ENCODE measurements around the gene GPBAR1.

DNA sequence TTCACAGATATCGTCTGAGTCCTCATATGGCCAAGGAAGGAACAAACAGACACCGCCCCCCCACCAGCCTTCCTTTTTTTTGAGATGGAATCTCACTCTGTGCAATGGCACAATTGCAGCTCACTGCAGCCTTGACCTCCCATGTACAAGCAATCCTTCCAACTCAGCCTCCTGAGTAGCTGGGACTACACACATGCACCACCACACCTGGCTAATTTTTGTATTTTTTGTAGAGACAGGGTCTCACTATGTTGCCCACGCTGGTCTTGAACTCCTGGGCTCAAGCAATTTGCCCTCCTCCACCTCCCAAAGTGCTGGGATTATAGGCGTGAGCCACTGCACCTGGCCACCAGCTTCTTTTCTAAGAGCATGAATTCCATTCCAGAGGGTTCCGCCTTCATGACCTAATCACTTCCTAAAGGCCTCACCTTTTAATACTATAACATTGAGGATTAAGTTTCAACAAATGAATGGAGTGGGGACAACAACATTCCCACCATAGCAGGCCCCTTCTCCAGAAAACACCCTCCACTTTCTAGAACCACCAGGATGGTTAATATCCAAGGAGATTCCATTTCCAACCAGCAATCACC is 33.7 kb downstream of the GPBAR1 start:
- TF ChIP-seq ZNF274 (IDR thresholded peaks at IDR 0.05; ENCODE audit: low read depth, low read length) (no peak), YY1 (IDR thresholded peaks at IDR 0.05; ENCODE audit: insufficient read depth, insufficient read length) (no peak)
